Measurements from ENCODE around the gene M1AP. TPM values are rescaled to one million over a fixed set of nuclear protein-coding genes. Genes with fewer than 3 reads are reported as not detected.

M1AP gene
- polyA plus RNA-seq, 1 donor (not counting 4 experiments of a cell fraction or from before 2014, with no cell fraction given): 0.21 TPM

DNA sequence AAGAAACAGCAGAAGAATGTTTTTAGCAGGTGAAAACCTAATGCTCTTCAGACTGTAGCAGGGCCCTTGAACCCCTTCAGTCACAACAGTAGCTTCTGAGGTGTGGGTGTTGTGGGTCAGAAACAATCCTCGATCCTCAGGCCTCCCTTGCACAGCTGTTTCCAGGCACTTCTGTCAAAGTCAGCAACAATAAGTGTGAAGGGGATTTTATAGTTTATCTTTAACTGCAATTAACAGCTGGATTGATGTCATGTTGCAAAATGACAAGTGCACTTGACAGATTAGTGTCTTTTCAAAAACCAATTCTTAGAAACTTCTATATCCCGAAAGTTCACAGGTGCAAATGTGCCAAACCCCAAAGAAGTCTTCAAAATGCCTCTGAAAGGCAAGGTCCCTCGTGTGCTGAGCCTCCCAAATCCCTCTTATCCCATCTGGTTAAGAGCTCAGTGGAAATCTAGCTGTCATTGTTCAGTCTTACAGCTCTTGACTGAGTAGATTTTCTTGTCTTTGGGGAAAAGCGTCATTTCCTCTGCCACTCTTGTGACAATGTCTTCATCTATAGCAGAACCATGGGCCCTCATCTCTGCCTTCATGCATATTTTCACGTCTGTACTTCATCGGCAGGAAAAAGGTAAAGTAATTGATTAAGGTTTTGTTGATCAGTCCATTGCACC, 29.6 kb downstream of the M1AP start:
- Histone ChIP-seq H3K9me1 (ENCODE audit: control insufficient read depth, extremely low read depth, insufficient read depth, low read length) (no peaks in the 10 kb centered on the region), H3K9me3 (ENCODE audit: control insufficient read depth, low read depth, low read length) (no peaks in the 10 kb centered on the region), H3K4me2 (ENCODE audit: control insufficient read depth, extremely low read depth, insufficient read depth, low read depth, low read length) (no peak overlapping the region), H3K79me2 (ENCODE audit: control insufficient read depth, insufficient read depth, low read length) (no peaks in the 10 kb centered on the region), H3K9ac (ENCODE audit: control insufficient read depth, extremely low read depth, insufficient read depth, low read length) (no peak overlapping the region), H3K36me3 (ENCODE audit: control insufficient read depth in 2 of 2, extremely low read depth in 1 of 2, insufficient read depth in 2 of 2, low read length in 2 of 2) (no peaks in the 10 kb centered on the region), H2AFZ (ENCODE audit: control insufficient read depth, low read length) (no peak overlapping the region), H3K4me3 (ENCODE audit: control insufficient read depth in 2 of 3, extremely low read depth in 1 of 3, insufficient read depth in 2 of 3, low read depth in 1 of 3, low read length in 3 of 3) (no peak overlapping the region), H3K4me1 (ENCODE audit: control insufficient read depth, extremely low read depth, insufficient read depth, low read length) (no peaks in the 10 kb centered on the region), H3K27ac (ENCODE audit: control insufficient read depth, insufficient read depth, low read length) (no peak overlapping the region), H4K20me1 (ENCODE audit: control insufficient read depth, extremely low read depth, insufficient read depth, low read length) (no peaks in the 10 kb centered on the region), H3K27me3 (ENCODE audit: control insufficient read depth, extremely low read depth, insufficient read depth, low read length) (peaks cover 15% of the 10 kb centered on the region)
- TF ChIP-seq, protein P1, sequence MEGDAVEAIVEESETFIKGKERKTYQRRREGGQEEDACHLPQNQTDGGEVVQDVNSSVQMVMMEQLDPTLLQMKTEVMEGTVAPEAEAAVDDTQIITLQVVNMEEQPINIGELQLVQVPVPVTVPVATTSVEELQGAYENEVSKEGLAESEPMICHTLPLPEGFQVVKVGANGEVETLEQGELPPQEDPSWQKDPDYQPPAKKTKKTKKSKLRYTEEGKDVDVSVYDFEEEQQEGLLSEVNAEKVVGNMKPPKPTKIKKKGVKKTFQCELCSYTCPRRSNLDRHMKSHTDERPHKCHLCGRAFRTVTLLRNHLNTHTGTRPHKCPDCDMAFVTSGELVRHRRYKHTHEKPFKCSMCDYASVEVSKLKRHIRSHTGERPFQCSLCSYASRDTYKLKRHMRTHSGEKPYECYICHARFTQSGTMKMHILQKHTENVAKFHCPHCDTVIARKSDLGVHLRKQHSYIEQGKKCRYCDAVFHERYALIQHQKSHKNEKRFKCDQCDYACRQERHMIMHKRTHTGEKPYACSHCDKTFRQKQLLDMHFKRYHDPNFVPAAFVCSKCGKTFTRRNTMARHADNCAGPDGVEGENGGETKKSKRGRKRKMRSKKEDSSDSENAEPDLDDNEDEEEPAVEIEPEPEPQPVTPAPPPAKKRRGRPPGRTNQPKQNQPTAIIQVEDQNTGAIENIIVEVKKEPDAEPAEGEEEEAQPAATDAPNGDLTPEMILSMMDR (optimal IDR thresholded peaks at IDR 0.05 in 1 of 3, IDR thresholded peaks at IDR 0.05 in 1 of 3, conservative IDR thresholded peaks at IDR 0.05 in 1 of 3; ENCODE audit: extremely low read depth in 1 of 3, insufficient read depth in 2 of 3, low read length in 3 of 3): no peak
- TF ChIP-seq EZH2 (IDR thresholded peaks at IDR 0.05; ENCODE audit: low read length): no peak
- dilution Hi-C loops (cut with MboI; ENCODE audit: extremely low pct_ligation_motif_present, low sequenced_read_pairs): no loop called here
- DNase-seq (ENCODE audit: low read depth, low spot score): no peak
- FAIRE-seq: no peak

GRCh38 chr2:74617122-74617521, 31.0 kb downstream of the M1AP start:
- Histone ChIP-seq H3K36me3 (ENCODE audit: control insufficient read depth in 2 of 2, extremely low read depth in 1 of 2, insufficient read depth in 2 of 2, low read length in 2 of 2) (no peaks in the 10 kb centered on the region), H3K4me3 (ENCODE audit: control insufficient read depth in 2 of 3, extremely low read depth in 1 of 3, insufficient read depth in 2 of 3, low read depth in 1 of 3, low read length in 3 of 3) (no peak overlapping the region), H3K9me1 (ENCODE audit: control insufficient read depth, extremely low read depth, insufficient read depth, low read length) (no peaks in the 10 kb centered on the region), H3K9ac (ENCODE audit: control insufficient read depth, extremely low read depth, insufficient read depth, low read length) (no peak overlapping the region), H3K4me2 (ENCODE audit: control insufficient read depth, extremely low read depth, insufficient read depth, low read depth, low read length) (no peak overlapping the region), H2AFZ (ENCODE audit: control insufficient read depth, low read length) (no peak overlapping the region), H3K9me3 (ENCODE audit: control insufficient read depth, low read depth, low read length) (no peaks in the 10 kb centered on the region), H3K4me1 (ENCODE audit: control insufficient read depth, extremely low read depth, insufficient read depth, low read length) (no peaks in the 10 kb centered on the region), H3K27me3 (ENCODE audit: control insufficient read depth, extremely low read depth, insufficient read depth, low read length) (peaks cover 19% of the 10 kb centered on the region), H3K27ac (ENCODE audit: control insufficient read depth, insufficient read depth, low read length) (no peak overlapping the region), H3K79me2 (ENCODE audit: control insufficient read depth, insufficient read depth, low read length) (no peaks in the 10 kb centered on the region), H4K20me1 (ENCODE audit: control insufficient read depth, extremely low read depth, insufficient read depth, low read length) (no peaks in the 10 kb centered on the region)
- DNase-seq (ENCODE audit: low read depth, low spot score) (no peak), FAIRE-seq (no peak)
- no peak for TF ChIP-seq EZH2 (IDR thresholded peaks at IDR 0.05; ENCODE audit: low read length)
- TF ChIP-seq, protein P1 (optimal IDR thresholded peaks at IDR 0.05 in 1 of 3, IDR thresholded peaks at IDR 0.05 in 1 of 3, conservative IDR thresholded peaks at IDR 0.05 in 1 of 3; ENCODE audit: extremely low read depth in 1 of 3, insufficient read depth in 2 of 3, low read length in 3 of 3): no peak
- dilution Hi-C loops (cut with MboI; ENCODE audit: extremely low pct_ligation_motif_present, low sequenced_read_pairs): no loop called here
